ENCODE results near the gene OSGIN1. TPM values are rescaled to one million over a fixed set of nuclear protein-coding genes. Genes with fewer than 3 reads are reported as not detected.

The OSGIN1 gene
- total RNA-seq, 1 experiment from 2014 or later = 9.8 TPM

DNA sequence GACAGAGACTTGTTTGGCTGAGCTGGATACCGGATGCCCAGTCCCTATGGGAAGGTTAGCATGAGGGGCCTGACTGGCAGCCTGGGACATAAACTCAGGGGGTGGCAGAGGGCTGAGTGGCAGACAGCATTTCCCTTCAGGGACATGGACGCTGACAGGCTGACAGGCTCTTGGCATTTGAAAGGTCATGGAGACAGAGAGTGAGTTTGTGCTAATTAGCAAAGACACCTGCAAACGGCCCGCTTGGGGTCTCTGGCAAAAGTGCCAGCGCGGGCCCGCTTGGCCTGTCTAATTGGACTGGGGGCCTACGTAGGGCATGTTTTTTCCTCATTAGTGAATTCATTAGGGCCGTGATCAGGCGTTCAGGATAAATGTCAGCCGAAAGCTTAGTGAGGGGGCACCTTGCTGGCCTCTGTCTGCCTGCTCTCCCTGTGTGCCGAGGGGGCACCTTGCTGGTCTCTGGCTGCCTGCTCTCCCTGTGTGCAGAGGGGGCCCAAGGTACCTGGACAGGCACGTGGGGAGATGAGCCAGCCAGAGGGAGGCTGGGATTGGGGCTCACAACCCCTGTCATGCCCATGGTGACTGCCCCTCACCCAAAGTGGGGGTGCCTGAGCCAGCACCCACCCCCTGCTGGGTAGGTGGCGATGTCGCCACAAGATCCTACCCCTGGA is 22.7 kb downstream of the OSGIN1 start:
- Histone ChIP-seq H4K20me1 (ENCODE audit: low read length) (no peaks in the 10 kb centered on the region), H2AFZ (ENCODE audit: low read length) (no peak overlapping the region), H3K27ac (ENCODE audit: low read length) (no peak overlapping the region), H3K9me2 (replicated peaks; ENCODE audit: low read length) (no peaks in the 10 kb centered on the region), H3K9me3 (ENCODE audit: low read length) (no peaks in the 10 kb centered on the region), H3K9ac (ENCODE audit: low read length) (no peak overlapping the region), H3K79me2 (ENCODE audit: low read length) (no peaks in the 10 kb centered on the region), H3K4me1 (ENCODE audit: insufficient read depth, low read length) (no peaks in the 10 kb centered on the region), H3K27me3 (ENCODE audit: low read length) (no peaks in the 10 kb centered on the region), H3K36me3 (ENCODE audit: low read depth, low read length) (no peaks in the 10 kb centered on the region), H3F3A (ENCODE audit: low read length, unreplicated experiment) (no peaks in the 10 kb centered on the region), H3K4me3 (ENCODE audit: low read length) (no peak overlapping the region), H3K4me2 (ENCODE audit: low read length) (no peak overlapping the region)
- CTCF ChIA-PET = no interaction called here
- ATAC-seq = no peak
- POLR2A ChIA-PET (ENCODE audit: unreplicated experiment) = no interaction called here
- no TSS peak for BruUV-seq (replicated peaks)
- intact Hi-C loops (cut with micrococcal nuclease) = no loop called here
- DNase-seq = no peak
- TF ChIP-seq, protein P1, sequence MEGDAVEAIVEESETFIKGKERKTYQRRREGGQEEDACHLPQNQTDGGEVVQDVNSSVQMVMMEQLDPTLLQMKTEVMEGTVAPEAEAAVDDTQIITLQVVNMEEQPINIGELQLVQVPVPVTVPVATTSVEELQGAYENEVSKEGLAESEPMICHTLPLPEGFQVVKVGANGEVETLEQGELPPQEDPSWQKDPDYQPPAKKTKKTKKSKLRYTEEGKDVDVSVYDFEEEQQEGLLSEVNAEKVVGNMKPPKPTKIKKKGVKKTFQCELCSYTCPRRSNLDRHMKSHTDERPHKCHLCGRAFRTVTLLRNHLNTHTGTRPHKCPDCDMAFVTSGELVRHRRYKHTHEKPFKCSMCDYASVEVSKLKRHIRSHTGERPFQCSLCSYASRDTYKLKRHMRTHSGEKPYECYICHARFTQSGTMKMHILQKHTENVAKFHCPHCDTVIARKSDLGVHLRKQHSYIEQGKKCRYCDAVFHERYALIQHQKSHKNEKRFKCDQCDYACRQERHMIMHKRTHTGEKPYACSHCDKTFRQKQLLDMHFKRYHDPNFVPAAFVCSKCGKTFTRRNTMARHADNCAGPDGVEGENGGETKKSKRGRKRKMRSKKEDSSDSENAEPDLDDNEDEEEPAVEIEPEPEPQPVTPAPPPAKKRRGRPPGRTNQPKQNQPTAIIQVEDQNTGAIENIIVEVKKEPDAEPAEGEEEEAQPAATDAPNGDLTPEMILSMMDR (conservative IDR thresholded peaks at IDR 0.05; ENCODE audit: low read depth, low read length) = no peak
- TF ChIP-seq EZH2 (IDR thresholded peaks at IDR 0.05; ENCODE audit: low read length, unreplicated experiment) = no peak
- TF ChIP-seq EZH2phosphoT487 (IDR thresholded peaks at IDR 0.05; ENCODE audit: borderline replicate concordance, low read length) = no peak

DNA sequence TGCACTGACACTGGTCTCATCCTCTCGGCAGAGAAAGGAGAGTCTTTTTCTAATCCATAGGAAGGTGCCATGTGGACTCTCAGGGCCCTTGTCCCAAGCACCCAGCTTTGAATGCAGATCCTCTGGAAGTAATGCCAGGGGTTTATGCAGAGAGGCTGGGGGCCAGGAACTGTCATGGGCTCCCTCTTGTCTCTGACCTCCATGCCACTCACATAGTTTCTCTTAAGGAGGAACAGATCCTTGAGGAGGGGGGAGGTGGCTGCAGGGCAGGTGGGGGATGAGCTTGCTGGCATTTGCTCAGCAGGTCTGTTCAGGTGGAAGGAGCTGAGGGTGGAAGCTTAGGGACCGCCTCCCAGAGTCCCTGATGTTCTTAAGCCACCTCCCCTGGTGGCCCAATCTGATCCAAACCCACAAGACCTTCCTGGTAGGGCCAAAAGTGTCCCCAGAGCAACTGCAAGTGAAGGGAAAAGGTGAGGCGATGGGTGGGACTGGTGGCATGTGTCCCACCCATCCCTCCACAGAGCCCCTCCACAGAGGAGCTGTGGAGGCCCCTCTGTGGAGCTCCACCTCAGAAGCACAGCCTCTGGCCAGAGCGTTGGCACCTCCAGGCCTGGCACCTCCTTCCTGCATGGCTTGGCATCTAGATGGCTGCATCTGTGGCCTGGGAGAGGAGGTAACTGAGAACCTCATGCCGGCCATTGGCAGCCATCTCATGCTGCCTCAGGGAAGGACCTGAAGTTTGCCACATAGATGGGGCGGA is 24.2 kb downstream of the OSGIN1 start:
- intact Hi-C loops (cut with micrococcal nuclease) = no loop called here
- Histone ChIP-seq H3K27ac (ENCODE audit: low read length) (no peak overlapping the region), H3K9me3 (ENCODE audit: low read length) (no peaks in the 10 kb centered on the region), H4K20me1 (ENCODE audit: low read length) (no peaks in the 10 kb centered on the region), H3K4me2 (ENCODE audit: low read length) (no peak overlapping the region), H3K9ac (ENCODE audit: low read length) (no peak overlapping the region), H3F3A (ENCODE audit: low read length, unreplicated experiment) (no peaks in the 10 kb centered on the region), H2AFZ (ENCODE audit: low read length) (no peak overlapping the region), H3K36me3 (ENCODE audit: low read depth, low read length) (no peaks in the 10 kb centered on the region), H3K4me1 (ENCODE audit: insufficient read depth, low read length) (no peaks in the 10 kb centered on the region), H3K79me2 (ENCODE audit: low read length) (no peaks in the 10 kb centered on the region), H3K4me3 (ENCODE audit: low read length) (no peak overlapping the region), H3K9me2 (replicated peaks; ENCODE audit: low read length) (no peaks in the 10 kb centered on the region), H3K27me3 (ENCODE audit: low read length) (no peaks in the 10 kb centered on the region)
- CTCF ChIA-PET = no interaction called here
- POLR2A ChIA-PET (ENCODE audit: unreplicated experiment) = no interaction called here
- no TSS peak for BruUV-seq (replicated peaks)
- TF ChIP-seq, protein P1 (conservative IDR thresholded peaks at IDR 0.05; ENCODE audit: low read depth, low read length) = no peak
- TF ChIP-seq EZH2 (IDR thresholded peaks at IDR 0.05; ENCODE audit: low read length, unreplicated experiment) (no peak), EZH2phosphoT487 (IDR thresholded peaks at IDR 0.05; ENCODE audit: borderline replicate concordance, low read length) (no peak)
- DNase-seq (no peak), ATAC-seq (no peak)

DNA sequence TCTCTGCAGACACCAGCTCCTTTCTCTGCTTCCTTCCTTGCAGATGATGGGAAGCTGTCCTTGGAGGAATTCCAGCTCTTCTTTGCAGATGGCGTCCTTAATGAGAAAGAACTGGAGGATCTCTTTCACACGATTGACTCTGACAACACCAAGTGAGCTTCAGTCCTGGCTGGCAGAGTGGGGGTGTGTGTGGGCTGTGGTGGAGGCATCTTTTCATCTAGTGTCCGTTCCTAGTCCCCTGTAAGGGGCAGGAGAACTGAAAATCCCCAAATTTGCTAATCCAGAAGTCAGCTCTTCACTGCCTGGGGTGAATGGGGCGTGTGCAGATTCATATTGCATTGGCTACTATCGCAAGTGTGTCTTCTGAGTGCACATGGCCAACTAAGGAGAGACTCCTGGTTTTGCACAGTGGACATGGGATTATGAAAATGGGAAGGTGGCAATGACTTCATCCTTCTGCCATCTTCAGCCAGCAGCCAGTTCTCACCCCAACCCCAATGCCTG is 25.4 kb downstream of the OSGIN1 start:
- H3K4me3 ChIP-seq (ENCODE audit: low read length) = no peak overlapping the region
- H4K20me1 ChIP-seq (ENCODE audit: low read length) = no peaks in the 10 kb centered on the region
- H3K4me2 ChIP-seq (ENCODE audit: low read length) = no peak overlapping the region
- no peaks in the 10 kb centered on the region for H3K36me3 ChIP-seq (ENCODE audit: low read depth, low read length)
- ChIA-PET CTCF (no interaction called here), POLR2A (ENCODE audit: unreplicated experiment) (no interaction called here)
- H3K4me1 ChIP-seq (ENCODE audit: insufficient read depth, low read length) = no peaks in the 10 kb centered on the region
- no peaks in the 10 kb centered on the region for H3K9me3 ChIP-seq (ENCODE audit: low read length)
- no peak overlapping the region for H2AFZ ChIP-seq (ENCODE audit: low read length)
- no peak overlapping the region for H3K9ac ChIP-seq (ENCODE audit: low read length)
- H3K27ac ChIP-seq (ENCODE audit: low read length) = no peak overlapping the region
- BruUV-seq (replicated peaks) = no TSS peak
- TF ChIP-seq, protein P1 (conservative IDR thresholded peaks at IDR 0.05; ENCODE audit: low read depth, low read length) = no peak
- TF ChIP-seq EZH2 (IDR thresholded peaks at IDR 0.05; ENCODE audit: low read length, unreplicated experiment) (no peak), EZH2phosphoT487 (IDR thresholded peaks at IDR 0.05; ENCODE audit: borderline replicate concordance, low read length) (no peak)
- H3K9me2 ChIP-seq (replicated peaks; ENCODE audit: low read length) = no peaks in the 10 kb centered on the region
- intact Hi-C loops (cut with micrococcal nuclease) = no loop called here
- H3K79me2 ChIP-seq (ENCODE audit: low read length) = no peaks in the 10 kb centered on the region
- DNase-seq = no peak
- no peak for ATAC-seq
- no peaks in the 10 kb centered on the region for H3K27me3 ChIP-seq (ENCODE audit: low read length)
- no peaks in the 10 kb centered on the region for H3F3A ChIP-seq (ENCODE audit: low read length, unreplicated experiment)
